ENCODE measurements around the gene MYL5. TPM values are rescaled to one million over a fixed set of nuclear protein-coding genes. Genes with fewer than 3 reads are reported as not detected.

Gene MYL5
- total and polyA plus RNA-seq, 4 donors, result 2.4 to 5.0 (median 4.7) TPM

DNA sequence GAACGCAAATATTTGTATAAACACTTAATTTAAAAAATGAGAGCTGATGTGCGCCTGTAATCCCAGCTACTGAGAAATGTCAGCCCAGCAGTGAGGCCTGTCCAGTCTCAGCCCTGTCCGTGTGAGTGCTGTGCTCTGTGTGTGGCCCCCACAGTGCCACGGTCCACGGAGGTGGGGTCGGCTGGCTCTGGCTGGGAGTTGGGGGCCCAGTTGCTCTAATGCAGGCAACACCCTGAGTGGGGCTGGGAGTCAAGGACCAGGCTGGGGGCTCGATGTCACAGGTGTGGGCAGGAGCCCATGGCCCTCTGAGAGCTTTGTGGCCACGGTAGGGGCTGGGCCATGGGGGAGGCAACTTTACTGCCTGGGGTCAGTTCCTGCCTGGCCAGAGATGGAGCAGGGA lies 44.1 kb downstream of the MYL5 start:
- Histone ChIP-seq H3K9me3 (ENCODE audit: control insufficient read depth in 4 of 4, low read length in 3 of 4) (no peaks in the 10 kb centered on the region), H3K27me3 (ENCODE audit: control insufficient read depth in 4 of 4, insufficient read depth in 4 of 4, low read length in 3 of 4) (no peaks in the 10 kb centered on the region), H3K27ac (ENCODE audit: low read depth in 1 of 2, low read length in 2 of 2) (no peak overlapping the region), H3K4me1 (ENCODE audit: control insufficient read depth in 4 of 4, insufficient read depth in 4 of 4, low read length in 3 of 4) (peaks cover 0 to 9% (median 2%) of the 10 kb centered on the region in 4 donors), H3K9ac (ENCODE audit: low read depth in 1 of 2, low read length in 2 of 2) (no peak overlapping the region), H3K4me3 (ENCODE audit: low read depth in 1 of 3, low read length in 3 of 3) (no peak overlapping the region), H3K36me3 (ENCODE audit: control insufficient read depth in 4 of 4, insufficient read depth in 3 of 4, low read depth in 1 of 4, low read length in 3 of 4) (peaks cover 0 to 6% (median 4%) of the 10 kb centered on the region in 4 donors)
- 93% methylated on average over 8 of the region's 8 CpGs for WGBS
- TF ChIP-seq HNF4G (IDR thresholded peaks at IDR 0.05) (no peak), GABPA (IDR thresholded peaks at IDR 0.05 in 1 of 2, conservative IDR thresholded peaks at IDR 0.05 in 1 of 2) (no peak), YY1 (IDR thresholded peaks at IDR 0.05) (no peak), FOXA2 (IDR thresholded peaks at IDR 0.05) (no peak), JUND (IDR thresholded peaks at IDR 0.05) (no peak), RAD21 (IDR thresholded peaks at IDR 0.05) (no peak), SP1 (IDR thresholded peaks at IDR 0.05) (no peak), ZBTB33 (IDR thresholded peaks at IDR 0.05) (no peak), REST (IDR thresholded peaks at IDR 0.05) (no peak), HNF4A (conservative IDR thresholded peaks at IDR 0.05) (no peak)
- DNase-seq (ENCODE audit: low spot score), result no peak

DNA sequence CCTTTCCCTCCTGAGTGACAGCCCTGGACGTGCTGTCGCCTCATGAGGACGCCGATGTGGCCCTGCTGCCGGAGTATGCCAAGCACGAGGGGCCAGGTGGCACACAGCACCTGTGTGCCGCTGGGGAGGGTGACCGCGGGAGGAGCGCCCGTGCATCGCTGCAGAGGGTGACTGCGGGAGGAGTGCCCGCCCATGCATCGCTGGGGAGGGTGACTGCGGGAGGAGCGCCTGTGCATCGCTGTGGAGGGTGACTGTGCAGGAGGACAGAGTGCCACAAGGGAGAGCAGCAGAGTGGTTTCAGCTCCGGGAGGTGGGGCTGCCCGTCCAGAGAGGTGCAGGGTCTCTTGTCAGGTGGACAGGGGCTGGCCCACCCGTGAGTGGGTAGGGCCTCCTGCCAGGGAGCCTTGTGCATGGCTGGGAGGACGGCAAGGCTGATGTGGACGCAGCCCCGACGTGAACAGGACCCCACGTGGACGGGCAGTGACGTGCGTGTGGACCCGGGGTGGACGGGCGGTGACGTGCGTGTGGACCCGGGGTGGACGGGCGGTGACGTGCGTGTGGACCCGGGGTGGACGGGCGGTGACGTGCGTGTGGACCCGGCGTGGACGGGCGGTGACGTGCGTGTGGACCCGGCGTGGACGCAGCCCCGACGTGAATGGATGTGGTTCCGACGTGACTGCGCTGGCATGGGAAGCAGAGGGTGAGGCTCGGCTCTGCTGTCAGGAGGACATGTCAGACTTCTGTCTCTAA lies 45.9 kb downstream of the MYL5 start:
- Histone ChIP-seq H3K9me3 (ENCODE audit: control insufficient read depth in 4 of 4, low read length in 3 of 4) (no peaks in the 10 kb centered on the region), H3K4me1 (ENCODE audit: control insufficient read depth in 4 of 4, insufficient read depth in 4 of 4, low read length in 3 of 4) (peaks cover 0 to 9% (median 0%) of the 10 kb centered on the region in 4 donors), H3K4me3 (ENCODE audit: low read depth in 1 of 3, low read length in 3 of 3) (no peak overlapping the region), H3K27ac (ENCODE audit: low read depth in 1 of 2, low read length in 2 of 2) (no peak overlapping the region), H3K36me3 (ENCODE audit: control insufficient read depth in 4 of 4, insufficient read depth in 3 of 4, low read depth in 1 of 4, low read length in 3 of 4) (peaks cover 0 to 6% (median 4%) of the 10 kb centered on the region in 4 donors), H3K27me3 (ENCODE audit: control insufficient read depth in 4 of 4, insufficient read depth in 4 of 4, low read length in 3 of 4) (no peaks in the 10 kb centered on the region), H3K9ac (ENCODE audit: low read depth in 1 of 2, low read length in 2 of 2) (no peak overlapping the region)
- WGBS, result 96% methylated on average over 59 of the region's 59 CpGs
- DNase-seq (ENCODE audit: low spot score), result no peak
- no peak for TF ChIP-seq HNF4A (conservative IDR thresholded peaks at IDR 0.05)
- TF ChIP-seq NR2F2 (IDR thresholded peaks at IDR 0.05), result no peak
- no peak for TF ChIP-seq SP1 (IDR thresholded peaks at IDR 0.05)
- TF ChIP-seq GABPA (IDR thresholded peaks at IDR 0.05 in 1 of 2, conservative IDR thresholded peaks at IDR 0.05 in 1 of 2), result no peak
- no peak for TF ChIP-seq YY1 (IDR thresholded peaks at IDR 0.05)
- TF ChIP-seq RXRA (IDR thresholded peaks at IDR 0.05), result no peak
- TF ChIP-seq ATF3 (IDR thresholded peaks at IDR 0.05), result no peak
- no peak for TF ChIP-seq ZBTB33 (IDR thresholded peaks at IDR 0.05)
- no peak for TF ChIP-seq REST (IDR thresholded peaks at IDR 0.05)
- no peak for TF ChIP-seq HNF4G (IDR thresholded peaks at IDR 0.05)
- TF ChIP-seq TAF1 (conservative IDR thresholded peaks at IDR 0.05), result no peak
- TF ChIP-seq CTCF (IDR thresholded peaks at IDR 0.05; ENCODE audit: low read depth, low read length, missing input control), result no peak
- TF ChIP-seq JUND (IDR thresholded peaks at IDR 0.05), result no peak
- TF ChIP-seq EGR1 (IDR thresholded peaks at IDR 0.05; ENCODE audit: low read depth in 2 of 2), result no peak
- TF ChIP-seq, protein P1, sequence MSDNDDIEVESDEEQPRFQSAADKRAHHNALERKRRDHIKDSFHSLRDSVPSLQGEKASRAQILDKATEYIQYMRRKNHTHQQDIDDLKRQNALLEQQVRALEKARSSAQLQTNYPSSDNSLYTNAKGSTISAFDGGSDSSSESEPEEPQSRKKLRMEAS (IDR thresholded peaks at IDR 0.05), result no peak

Measured in liver (tissue), 9 donors.